Neural progenitor cell (in vitro differentiated cells): ENCODE data around the gene SMG6.

Experiments
- CTCF ChIP-seq: fragments of 200-600 bp; sonication (generic); IDR thresholded peaks from 2 replicates; pipeline ENCODE4 v1.5.1; 2017; ENCODE audit warnings: antibody characterized with exemption, mild to moderate bottlenecking
- EZH2 ChIP-seq: fragments of 200-600 bp; sonication (generic); IDR thresholded peaks from 2 replicates; pipeline ENCODE4 v1.6.1; 2017; ENCODE audit warnings: antibody characterized with exemption, mild to moderate bottlenecking, moderate library complexity

DNA sequence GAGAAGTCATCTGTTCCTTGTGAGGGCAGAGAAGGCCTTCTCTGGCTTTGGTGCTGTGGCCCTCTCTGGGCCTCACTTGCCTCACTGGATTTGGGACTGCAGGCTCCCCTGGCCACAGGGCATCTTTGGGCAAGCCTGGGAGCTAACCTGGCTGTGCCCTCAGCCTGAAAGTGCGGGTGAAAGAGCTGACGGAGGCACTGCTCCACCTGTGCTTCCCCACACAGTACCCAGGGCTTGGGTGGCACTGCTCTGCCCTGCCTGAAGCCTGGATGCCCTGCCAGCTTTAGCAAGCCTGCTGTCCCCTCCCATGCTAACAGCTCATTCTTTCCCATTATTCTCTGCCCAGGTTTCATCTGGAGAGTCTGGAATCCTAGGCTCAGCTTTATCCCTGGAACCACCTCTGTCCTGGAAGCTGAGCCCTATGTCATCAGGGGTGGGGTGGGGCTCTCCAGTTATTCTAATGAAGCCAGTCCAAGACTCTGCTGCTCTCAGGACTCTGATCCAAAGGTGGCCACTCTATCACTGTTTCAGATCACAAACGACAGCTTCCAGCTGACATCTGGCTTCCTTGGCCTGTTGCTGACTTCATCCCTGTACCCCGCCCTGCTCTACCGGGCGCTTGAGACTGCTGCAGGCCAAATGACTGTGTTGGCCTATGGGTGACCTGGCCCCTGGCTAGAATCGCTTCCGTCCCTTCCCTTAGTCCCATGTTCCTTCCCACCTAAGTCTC lies 219.4 kb downstream of the SMG6 start:
- TF ChIP-seq CTCF (no peak), EZH2 (no peak)
